HUES6 (cell line): Measurements from ENCODE around the gene APP.
A peak's percentile ranks its signal among the peaks of the same experiment; 100 is the strongest.

Source experiments
- H3K27ac ChIP-seq: 2 replicates; pipeline ENCODE4 v1.7.0; 2013; ENCODE audit warnings: low read depth, mild to moderate bottlenecking, low read length, inconsistent platforms
- H3K27me3 ChIP-seq: 2 replicates; pipeline ENCODE4 v1.6.1; 2013; ENCODE audit warnings: low read length; ENCODE audit not compliant: control insufficient read depth, insufficient read depth
- H3K36me3 ChIP-seq: 2 replicates; pipeline ENCODE4 v1.6.1; 2013; ENCODE audit warnings: low read length; ENCODE audit not compliant: control insufficient read depth, insufficient read depth
- H3K4me1 ChIP-seq: 2 replicates; pipeline ENCODE4 v1.6.1; 2013; ENCODE audit warnings: low read length; ENCODE audit not compliant: control insufficient read depth, insufficient read depth
- H3K4me3 ChIP-seq: 2 replicates; pipeline ENCODE4 v1.5.1; 2013; ENCODE audit warnings: low read depth, low read length
- H3K9ac ChIP-seq: one replicate; pipeline ENCODE4 v1.6.1; 2013; ENCODE audit warnings: mild to moderate bottlenecking, low read length
- H3K9me3 ChIP-seq: 2 replicates; pipeline ENCODE4 v1.6.1; 2013; ENCODE audit warnings: low read depth, low read length; ENCODE audit not compliant: control insufficient read depth, insufficient read depth

The APP gene

DNA sequence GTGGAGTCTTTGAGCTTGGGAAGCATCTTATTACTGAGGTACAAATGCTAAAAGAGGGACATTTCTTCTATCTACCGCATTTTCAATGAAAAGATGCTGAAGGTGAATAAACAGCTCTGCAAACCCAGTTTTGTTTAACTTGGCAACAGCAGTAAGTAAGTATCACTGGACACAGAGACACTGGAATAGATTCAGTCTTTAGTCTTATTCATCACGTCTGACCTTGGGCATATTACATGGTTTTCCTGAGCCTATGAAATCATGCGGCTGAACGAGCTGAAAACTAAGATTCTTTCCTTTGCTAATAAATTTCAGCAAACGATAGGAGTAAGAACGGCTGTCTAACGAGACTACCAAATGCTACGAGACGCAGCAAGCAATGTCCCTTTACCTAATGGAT lies 228.4 kb downstream of the APP start:
- Histone ChIP-seq H3K9me3 (no peaks in the 10 kb centered on the region; the same call in 1 of the 2 replicates), H3K4me1 (peaks cover 18% of the 10 kb centered on the region; the same call in 1 of the 2 replicates), H3K36me3 (peaks cover 27% of the 10 kb centered on the region), H3K27me3 (no peaks in the 10 kb centered on the region), H3K9ac (no peak overlapping the region), H3K27ac (no peak overlapping the region), H3K4me3 (no peak overlapping the region)

DNA sequence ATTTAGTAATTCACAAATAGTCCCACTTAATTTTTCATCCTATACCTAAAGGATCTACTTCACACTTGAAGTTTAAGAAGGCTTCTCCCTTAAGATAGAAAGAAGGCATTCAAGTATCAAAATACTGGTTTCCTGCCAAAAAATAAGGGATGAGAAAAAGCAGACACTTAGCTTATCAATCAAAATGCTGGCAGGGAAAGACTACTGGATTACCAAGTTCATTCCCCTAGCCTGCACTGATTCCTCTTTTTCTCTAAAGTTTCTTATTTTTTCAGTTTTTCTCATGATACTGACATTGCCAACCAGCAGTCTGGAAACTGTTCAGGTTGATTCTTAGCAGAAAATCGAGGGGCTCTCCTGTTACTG lies 231.2 kb downstream of the APP start:
- Histone ChIP-seq H3K27me3 (no peaks in the 10 kb centered on the region), H3K4me1 (peaks cover 18% of the 10 kb centered on the region; the same call in 1 of the 2 replicates), H3K9me3 (no peaks in the 10 kb centered on the region), H3K9ac (no peak overlapping the region), H3K27ac (no peak overlapping the region), H3K36me3 (peaks cover 17% of the 10 kb centered on the region), H3K4me3 (no peak overlapping the region)

DNA sequence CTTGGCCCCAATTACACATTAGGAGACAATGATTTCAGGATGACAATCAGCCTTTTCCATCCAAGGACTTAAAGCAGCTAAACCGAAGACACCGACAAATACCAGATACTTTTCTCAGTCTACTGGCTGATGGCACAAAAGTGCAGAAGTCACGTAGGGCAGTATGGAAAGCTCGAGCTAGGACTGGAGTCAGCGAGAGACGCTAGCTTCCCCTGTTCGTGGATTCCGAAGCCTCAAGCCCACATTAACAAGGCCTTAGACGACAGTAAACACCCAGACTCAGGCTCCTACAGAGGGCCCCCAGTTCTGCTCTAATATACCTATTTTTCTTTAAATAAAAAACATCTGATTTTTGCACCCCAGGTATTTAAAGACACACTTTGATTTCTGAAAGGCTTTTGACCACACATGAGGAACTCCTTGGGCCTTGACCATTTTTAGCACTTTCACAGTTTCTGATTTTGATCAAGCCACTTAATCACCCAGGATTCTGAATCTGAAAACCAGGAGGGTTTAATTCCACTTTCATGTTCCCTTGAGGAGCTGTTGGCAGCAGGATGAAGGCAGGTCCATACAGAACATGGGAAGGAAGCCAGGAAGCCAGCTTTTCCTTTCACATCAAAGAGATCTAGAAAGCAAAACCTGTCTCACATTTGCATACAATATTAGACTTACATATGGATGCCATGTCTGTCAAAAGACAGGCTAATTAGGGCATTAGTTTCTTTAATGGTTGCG lies 231.7 kb downstream of the APP start:
- H3K27ac ChIP-seq = 0 out of 2 replicates have a peak overlapping the region, but pooled peaks have one; percentile 9
- H3K9ac ChIP-seq = no peak overlapping the region
- peaks cover 18% of the 10 kb centered on the region; the same call in 1 of the 2 replicates for H3K4me1 ChIP-seq
- H3K4me3 ChIP-seq = no peak overlapping the region
- peaks cover 11% of the 10 kb centered on the region for H3K36me3 ChIP-seq
- H3K27me3 ChIP-seq = no peaks in the 10 kb centered on the region
- H3K9me3 ChIP-seq = no peaks in the 10 kb centered on the region

DNA sequence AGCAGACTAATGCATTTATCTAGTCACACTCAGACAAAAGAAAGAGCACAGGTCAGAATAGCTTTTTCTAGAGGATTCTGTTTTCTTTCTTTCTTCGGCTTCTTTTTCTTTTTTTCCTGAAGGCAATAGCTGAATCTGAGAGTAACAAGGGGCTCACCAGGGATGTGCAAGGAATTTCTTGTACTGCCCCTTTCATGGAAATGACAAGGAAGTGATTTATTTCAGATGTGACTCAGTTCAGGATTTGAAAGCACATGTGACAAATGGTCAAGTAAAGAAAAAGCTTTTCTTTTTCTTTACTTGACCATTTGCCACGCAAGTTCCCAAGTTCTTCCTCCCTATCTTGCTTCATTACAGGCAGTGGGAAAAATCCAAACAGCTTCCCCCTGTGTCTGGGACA lies 233.8 kb downstream of the APP start:
- Histone ChIP-seq H3K27me3 (no peaks in the 10 kb centered on the region), H3K36me3 (peaks cover 16% of the 10 kb centered on the region), H3K4me1 (peaks cover 18% of the 10 kb centered on the region; the same call in 1 of the 2 replicates), H3K9ac (no peak overlapping the region), H3K27ac (no peak overlapping the region), H3K4me3 (no peak overlapping the region), H3K9me3 (no peaks in the 10 kb centered on the region)

DNA sequence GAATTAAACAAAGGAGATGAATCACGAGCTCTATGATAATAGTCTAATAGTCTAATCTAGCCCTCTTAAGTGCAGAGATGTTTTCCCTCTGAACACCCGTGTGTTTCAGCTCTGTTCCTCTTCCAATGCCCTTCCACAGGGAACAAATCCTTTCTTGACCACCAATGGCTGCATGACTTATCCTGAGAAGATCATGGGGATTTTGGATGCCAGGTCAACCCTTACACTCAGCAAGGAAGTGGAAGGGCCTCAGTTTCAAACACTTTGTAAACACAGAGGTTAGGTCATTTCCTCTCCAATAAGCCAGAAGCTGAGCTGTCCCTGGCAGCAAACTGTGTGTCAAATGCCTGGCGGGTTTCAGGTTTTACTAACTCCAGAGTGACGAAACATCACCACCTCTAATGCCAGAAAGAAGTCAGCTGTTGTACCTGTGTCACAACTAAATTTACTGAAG lies 235.8 kb downstream of the APP start:
- H3K36me3 ChIP-seq = peaks cover 24% of the 10 kb centered on the region
- H3K9ac ChIP-seq = no peak overlapping the region
- H3K4me3 ChIP-seq = no peak overlapping the region
- H3K27me3 ChIP-seq = no peaks in the 10 kb centered on the region
- peaks cover 15% of the 10 kb centered on the region; the same call in 1 of the 2 replicates for H3K4me1 ChIP-seq
- H3K27ac ChIP-seq = no peak overlapping the region
- no peaks in the 10 kb centered on the region for H3K9me3 ChIP-seq

DNA sequence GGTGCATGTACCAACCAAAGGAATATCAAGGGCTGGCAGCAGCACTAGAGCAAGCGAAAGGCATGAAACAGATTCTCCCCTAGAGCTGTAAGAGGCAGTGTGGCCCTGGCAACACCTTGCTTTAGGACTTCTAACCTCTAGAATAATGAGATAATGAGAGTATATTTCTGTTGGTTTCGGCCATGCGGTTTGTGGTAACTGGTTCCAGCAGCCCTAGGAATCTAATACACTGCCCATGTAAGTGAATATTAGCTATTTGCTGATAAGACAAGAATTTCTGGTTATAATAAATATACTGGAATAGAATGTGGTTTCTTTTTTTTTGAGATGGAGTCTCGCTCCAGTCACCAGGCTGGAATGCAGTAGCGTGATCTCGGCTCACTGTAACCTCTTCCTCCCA lies 236.4 kb downstream of the APP start:
- H3K4me1 ChIP-seq = peaks cover 8% of the 10 kb centered on the region; the same call in 1 of the 2 replicates
- peaks cover 26% of the 10 kb centered on the region for H3K36me3 ChIP-seq
- H3K27ac ChIP-seq = no peak overlapping the region

DNA sequence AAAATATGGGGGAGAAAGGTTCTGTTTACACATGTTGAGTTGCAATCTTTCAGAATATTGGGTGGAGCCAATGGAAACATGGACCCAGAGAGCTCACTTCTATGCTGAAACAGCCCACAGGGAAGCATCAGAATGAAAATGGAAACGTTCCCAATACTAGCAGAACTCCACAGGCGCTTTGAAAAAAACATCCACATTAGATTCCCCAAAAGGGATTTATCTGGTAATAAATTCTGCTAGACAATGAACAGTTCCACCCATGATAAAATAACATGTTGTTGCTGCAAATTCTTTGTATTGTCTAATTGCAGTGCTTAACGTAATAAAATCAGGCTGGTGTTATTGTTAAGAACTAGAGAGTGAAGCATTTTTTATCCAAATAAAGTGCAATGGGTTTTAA lies 238.8 kb downstream of the APP start:
- no peaks in the 10 kb centered on the region for H3K27me3 ChIP-seq
- H3K27ac ChIP-seq = no peak overlapping the region
- H3K9ac ChIP-seq = no peak overlapping the region
- H3K4me1 ChIP-seq = no peaks in the 10 kb centered on the region
- H3K4me3 ChIP-seq = no peak overlapping the region
- peaks cover 24% of the 10 kb centered on the region for H3K36me3 ChIP-seq
- H3K9me3 ChIP-seq = no peaks in the 10 kb centered on the region

More for the DNA sequence above, 236.4 kb downstream of the APP start:
- H3K9ac ChIP-seq = no peak overlapping the region
- no peaks in the 10 kb centered on the region for H3K27me3 ChIP-seq
- H3K4me3 ChIP-seq = no peak overlapping the region
- no peaks in the 10 kb centered on the region for H3K9me3 ChIP-seq

DNA sequence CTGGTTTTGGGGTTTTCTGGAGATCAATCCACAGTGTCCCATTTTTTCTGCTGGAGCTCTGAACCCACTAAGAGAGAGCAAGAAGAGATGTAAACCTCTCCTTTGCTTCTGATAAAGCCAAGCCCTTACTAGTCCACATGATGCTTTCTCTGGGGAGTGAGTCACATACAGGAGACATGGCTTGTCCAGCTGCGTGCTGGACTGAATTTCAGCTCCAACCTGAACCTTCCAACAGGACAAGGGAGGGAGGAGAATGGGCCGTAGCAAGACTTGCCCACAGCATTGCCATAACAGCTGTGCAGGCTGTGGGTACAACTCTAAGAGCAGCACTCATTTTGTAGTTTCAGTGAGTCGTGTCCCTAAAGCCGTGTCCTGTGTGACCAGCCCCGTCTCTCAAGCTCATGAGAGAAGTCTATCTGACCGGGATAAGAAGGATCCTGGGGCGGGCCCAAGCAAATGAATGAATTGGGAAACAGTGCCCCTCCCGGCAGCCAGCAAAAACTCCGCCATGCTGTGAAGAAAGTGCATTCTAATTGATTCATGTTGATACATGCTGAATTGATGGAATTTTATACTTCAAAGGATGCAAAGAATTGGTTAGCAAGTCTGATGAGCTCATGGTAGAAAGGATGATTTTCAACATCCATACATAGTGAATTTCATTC lies 240.6 kb downstream of the APP start:
- Histone ChIP-seq H3K4me1 (no peaks in the 10 kb centered on the region), H3K4me3 (no peak overlapping the region), H3K27me3 (no peaks in the 10 kb centered on the region), H3K27ac (no peak overlapping the region), H3K9me3 (no peaks in the 10 kb centered on the region), H3K9ac (no peak overlapping the region), H3K36me3 (peaks cover 37% of the 10 kb centered on the region)

DNA sequence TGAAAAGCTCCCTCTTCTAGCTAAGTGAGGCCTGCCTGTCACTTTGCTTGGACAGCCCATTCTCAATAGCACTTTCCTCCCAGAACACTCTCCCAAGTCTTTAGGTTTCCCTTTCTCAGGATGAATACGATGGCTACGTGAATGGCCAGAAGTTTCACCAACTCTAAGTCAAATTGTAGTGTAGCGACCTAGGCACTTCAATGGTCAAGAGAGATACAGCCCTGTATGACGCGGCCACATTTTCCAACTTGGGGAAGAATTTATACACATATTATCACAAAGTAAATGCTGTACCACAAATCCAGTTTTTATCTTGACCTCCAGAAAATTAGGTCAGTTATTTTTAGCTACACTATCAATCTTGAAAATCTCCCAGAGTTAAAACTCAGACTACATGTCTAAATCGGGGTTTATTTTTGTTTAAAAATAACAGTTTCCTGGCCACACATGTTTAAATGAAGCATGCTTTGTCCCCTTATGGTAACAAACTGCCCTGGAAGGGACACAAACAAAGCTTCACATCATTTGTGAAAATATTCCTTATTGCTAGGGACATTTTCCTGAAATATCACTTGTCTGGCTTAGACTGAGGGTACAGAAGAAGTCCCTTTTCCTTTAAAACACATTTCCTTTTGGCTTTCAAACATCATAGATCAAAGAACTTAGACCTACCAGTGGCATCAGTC lies 243.2 kb downstream of the APP start:
- Histone ChIP-seq H3K4me3 (no peak overlapping the region), H3K27ac (no peak overlapping the region), H3K9me3 (no peaks in the 10 kb centered on the region), H3K9ac (no peak overlapping the region), H3K27me3 (no peaks in the 10 kb centered on the region), H3K36me3 (peaks cover 35% of the 10 kb centered on the region), H3K4me1 (no peaks in the 10 kb centered on the region)

DNA sequence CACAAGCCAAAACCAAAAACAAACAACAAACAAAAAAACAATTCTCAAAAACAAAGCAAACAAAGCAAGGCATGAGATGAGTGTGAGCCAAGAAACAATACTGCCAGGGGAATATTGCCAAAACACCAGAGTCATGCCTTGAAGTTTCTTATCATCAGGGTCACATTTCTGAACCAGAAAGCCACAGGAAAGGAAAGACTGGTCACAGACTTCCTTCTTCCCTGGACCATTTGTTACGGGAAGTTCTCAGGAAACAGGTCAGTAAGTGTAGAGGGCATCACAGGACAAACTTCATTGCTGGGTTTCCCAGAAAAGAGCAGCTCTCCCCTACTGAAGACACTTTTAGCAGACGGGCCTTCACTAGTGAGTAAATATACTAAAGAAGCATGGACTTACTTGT lies 244.6 kb downstream of the APP start:
- Histone ChIP-seq H3K4me1 (no peaks in the 10 kb centered on the region), H3K9me3 (no peaks in the 10 kb centered on the region), H3K27me3 (no peaks in the 10 kb centered on the region), H3K9ac (no peak overlapping the region), H3K27ac (no peak overlapping the region), H3K36me3 (peaks cover 25% of the 10 kb centered on the region), H3K4me3 (no peak overlapping the region)
